K562 (cell line): ENCODE results near the gene GNAS-AS1. TPM values are rescaled to one million over a fixed set of nuclear protein-coding genes. Genes with fewer than 3 reads are reported as not detected.
A peak's percentile ranks its signal among the peaks of the same experiment; 100 is the strongest.

Experiments used
- ATAC-seq: fragments of 200-7000 bp; cut with Tn5 transposase; 3 replicates; pipeline ENCODE4 v1.9.1; 2020; ENCODE audit warnings: moderate library complexity
- BruUV-seq: library from RNA; stranded (reverse); fragments of 400-500 nt; replicated peaks from 2 replicates; lab custom pipeline; 2021; lab: Mats Ljungman, UMichigan
- CTCF ChIA-PET: fragments of 300-600 bp; formaldehyde crosslinking; extraction: SDS; loops from one replicate; lab custom pipeline; 2021; ENCODE audit warnings: low intra/inter-chr PET ratio; lab: Yijun Ruan, JAX
- POLR2A ChIA-PET: fragments of 300-600, 350-650 bp; sonication (Branson Sonifier 250); formaldehyde crosslinking; extraction: SDS; loops from one replicate; lab custom pipeline; 2021; ENCODE audit warnings: antibody characterized with exemption, inconsistent platforms; lab: Yijun Ruan, JAX
- DNase-seq, 4 experiments: peaks; one replicate each; pipeline versions ENCODE4 v3.0.0 to v3.0.0-alpha.2; 2011 to 2018; ENCODE audit warnings: low spot score in 3 of 4, mixed read lengths in 3 of 4; ENCODE audit errors: extremely low read depth in 1 of 4
- FAIRE-seq: peaks from 2 replicates; lab custom pipeline; 2011; peaks lifted over from hg19 to GRCh38; lab: Jason Lieb, UNC
- H2AFZ ChIP-seq: 2 replicates; pipeline ENCODE4 v1.6.0; 2011; ENCODE audit warnings: low read depth, low read length, control low read depth, inconsistent platforms
- H3K27ac ChIP-seq: fragments of 200-600 bp; 3 replicates; pipeline ENCODE4 v1.8.0; 2011; ENCODE audit warnings: low read depth, mild to moderate bottlenecking, control low read depth, inconsistent platforms, low read length, moderate library complexity, mixed read lengths; ENCODE audit errors: extremely low read depth
- H3K27me3 ChIP-seq, 2 experiments: fragments of 300-600 bp in 1 of 2; 2 replicates in 1 of 2; 3 replicates in 1 of 2; pipeline versions ENCODE4 v1.6.0 to v1.8.0; 2011; ENCODE audit warnings: inconsistent platforms in 2 of 2, low read length in 2 of 2, mild to moderate bottlenecking in 1 of 2, mixed read lengths in 1 of 2, moderate library complexity in 1 of 2; ENCODE audit not compliant: control insufficient read depth in 2 of 2, insufficient read depth in 2 of 2
- H3K36me3 ChIP-seq: fragments of 300-600 bp; 3 replicates; pipeline ENCODE4 v1.8.0; 2011; ENCODE audit warnings: mild to moderate bottlenecking, low read length, inconsistent platforms; ENCODE audit not compliant: control insufficient read depth, insufficient read depth
- H3K4me1 ChIP-seq, 2 experiments: fragments of 200-600 bp in 1 of 2; replicated peaks in 1 of 2; 2 replicates in 1 of 2; 3 replicates in 1 of 2; pipeline versions ENCODE4 v1.5.1 to v1.8.0; 2011; ENCODE audit warnings: inconsistent platforms in 2 of 2, low read length in 2 of 2, mild to moderate bottlenecking in 1 of 2, mixed read lengths in 1 of 2, moderate library complexity in 1 of 2; ENCODE audit not compliant: control insufficient read depth in 2 of 2, insufficient read depth in 2 of 2
- H3K4me2 ChIP-seq: 2 replicates; pipeline ENCODE4 v1.6.1; 2011; ENCODE audit warnings: low read length, control low read depth, inconsistent platforms, mixed read lengths; ENCODE audit not compliant: insufficient read depth
- H3K4me3 ChIP-seq: fragments of 200-600 bp; sonication (generic), shearing (Covaris generic); 2 replicates; pipeline ENCODE4 v1.5.1; 2016; ENCODE audit warnings: control low read depth, inconsistent platforms
- H3K79me2 ChIP-seq: fragments of 200-600 bp; 3 replicates; pipeline ENCODE4 v1.8.0; 2011; ENCODE audit warnings: low read length, inconsistent platforms; ENCODE audit not compliant: control insufficient read depth, insufficient read depth
- H3K9ac ChIP-seq, 2 experiments: 2 replicates each; pipeline versions ENCODE4 v1.6.0 to v1.6.1; 2011; ENCODE audit warnings: low read depth in 2 of 2, low read length in 2 of 2, control low read depth in 1 of 2, inconsistent platforms in 1 of 2, mild to moderate bottlenecking in 1 of 2, mixed read lengths in 1 of 2; ENCODE audit not compliant: insufficient read depth in 1 of 2
- H3K9me1 ChIP-seq: one replicate; pipeline ENCODE4 v1.6.0; 2011; ENCODE audit warnings: inconsistent platforms, mild to moderate bottlenecking, low read length, moderate library complexity; ENCODE audit not compliant: control insufficient read depth, insufficient read depth
- H3K9me3 ChIP-seq: replicated peaks from 2 replicates; pipeline ENCODE4 v1.5.1; 2011; ENCODE audit warnings: low read depth, low read length, inconsistent platforms; ENCODE audit not compliant: control insufficient read depth, insufficient read depth
- H4K20me1 ChIP-seq: replicated peaks from 2 replicates; pipeline ENCODE4 v1.6.1; 2011; ENCODE audit warnings: low read length, inconsistent platforms, mixed read lengths; ENCODE audit not compliant: control insufficient read depth, insufficient read depth
- DACH1 ChIP-seq: fragments of 450-650 bp; IDR thresholded peaks from 2 replicates; pipeline ENCODE4 v1.6.1; 2018; ENCODE audit not compliant: partially characterized antibody
- HDAC6 ChIP-seq: IDR thresholded peaks from 2 replicates; pipeline ENCODE4 v1.6.1; 2012; ENCODE audit warnings: low read depth, mild to moderate bottlenecking, control low read depth, inconsistent platforms, low read length, moderate library complexity
- HLTF ChIP-seq: fragments of 450-650 bp; IDR thresholded peaks from 2 replicates; pipeline ENCODE4 v1.6.1; 2016
- SAP30 ChIP-seq: fragments of 200-600 bp; sonication (generic); IDR thresholded peaks from 2 replicates; pipeline ENCODE4 v1.6.1; 2012; ENCODE audit warnings: borderline replicate concordance, low read depth, mild to moderate bottlenecking, moderate library complexity, low read length, control low read depth, inconsistent platforms; ENCODE audit not compliant: insufficient read depth, poor library complexity, severe bottlenecking
- ZFX ChIP-seq: sonication (generic); formaldehyde crosslinking; IDR thresholded peaks from 2 replicates; pipeline ENCODE4 v1.8.0; 2022; ENCODE audit warnings: mild to moderate bottlenecking, missing genetic modification reagents, moderate library complexity
- ZNF707 ChIP-seq: fragments of 250-450 bp; sonication (Bioruptor Pico); conservative IDR thresholded peaks from 2 replicates; pipeline ENCODE4 v1.8.0; 2022; ENCODE audit warnings: inconsistent platforms, mild to moderate bottlenecking, moderate library complexity
- ZNF79 ChIP-seq: fragments of 250-450 bp; sonication (Bioruptor Pico); IDR thresholded peaks from 2 replicates; pipeline ENCODE4 v1.4.0; 2020; ENCODE audit warnings: low read depth, mild to moderate bottlenecking, moderate library complexity
- WGBS: fragments of 100-300 bp; shearing (Covaris generic); methylation state at CpG from one replicate; pipeline ENCODE4 v1.1.6; 2016; ENCODE audit warnings: low coverage, mixed read lengths; ENCODE audit not compliant: insufficient coverage; ENCODE audit errors: missing lambda C conversion rate; 5-methylcytosine and 5-hydroxymethylcytosine counted together
- in situ Hi-C: fragments of 300-500 bp; cut with MboI; formaldehyde crosslinking; loops from 4 replicates; pipeline ENCODE4 v1.15.0; 2018; ENCODE audit warnings: inconsistent platforms, mixed read lengths
- intact Hi-C: fragments of 100-400 bp; cut with micrococcal nuclease; formaldehyde crosslinking; loops from 2 replicates; pipeline ENCODE4 v1.14.2; 2022
- polyA plus RNA-seq, 8 experiments: library from polyadenylated mRNA; depleted of rRNA in 4 of 8; stranded (reverse) in 5 of 8; unstranded in 3 of 8; fragments of >200 nt; fragmentation: Nextera tagmentation in 2 of 8; fragmentation: Illumina TruSeq in 1 of 8; extraction: Ambion mirVana in 2 of 8; extraction: Trizol in 1 of 8; gene quantifications; 2 replicates each; pipeline versions ENCODE4 v1.2.1 to v1.2.3, GENCODE V29; 2011 to 2014; ENCODE audit warnings: inconsistent platforms in 1 of 8, missing spikeins in 1 of 8
- total RNA-seq, 7 experiments: library from RNA; depleted of rRNA in 6 of 7; stranded (reverse); fragments of >200 nt in 6 of 7; fragmentation: Illumina TruSeq in 2 of 7; extraction: Trizol in 2 of 7; gene quantifications; 2 replicates each; pipeline versions ENCODE4 v1.2.1 to v1.2.3, GENCODE V29; 2011 to 2021; ENCODE audit warnings: low replicate concordance in 1 of 7
- TF ChIP-seq, protein P1 (sequence below): fragments of 450-650 bp; formaldehyde crosslinking; IDR thresholded peaks from 2 replicates; pipeline ENCODE4 v1.4.0; 2020; ENCODE audit warnings: mild to moderate bottlenecking, moderate library complexity
- TF ChIP-seq, protein P2 (sequence below), 3 experiments: fragments of 200-800 bp in 1 of 3; sonication (Bioruptor generic) in 1 of 3; sonication (generic) in 1 of 3; formaldehyde crosslinking in 1 of 3; IDR thresholded peaks; 2 replicates each; pipeline versions ENCODE4 v1.6.1 to v1.8.0; 2016 to 2022; ENCODE audit warnings: mild to moderate bottlenecking in 2 of 3, missing compliant biosample characterization in 2 of 3, missing genetic modification characterization in 2 of 3, missing genetic modification reagents in 1 of 3
- TF ChIP-seq, protein P3 (sequence below): fragments of 450-650 bp; formaldehyde crosslinking; IDR thresholded peaks from 2 replicates; pipeline ENCODE4 v1.4.0; 2022; ENCODE audit warnings: mild to moderate bottlenecking, moderate library complexity
- TF ChIP-seq, protein P4 (sequence below): sonication (generic); formaldehyde crosslinking; IDR thresholded peaks from 2 replicates; pipeline ENCODE4 v1.9.0; 2022; ENCODE audit warnings: mild to moderate bottlenecking, missing genetic modification reagents
- TF ChIP-seq, protein P5 (sequence below), 2 experiments: IDR thresholded peaks; 2 replicates each; pipeline ENCODE4 v1.6.1; 2011; ENCODE audit warnings: borderline replicate concordance in 1 of 2, control low read depth in 1 of 2, low read depth in 1 of 2, low read length in 1 of 2, mild to moderate bottlenecking in 1 of 2, mixed read lengths in 1 of 2, moderate library complexity in 1 of 2; ENCODE audit not compliant: insufficient read depth in 1 of 2, insufficient read length in 1 of 2, poor library complexity in 1 of 2, severe bottlenecking in 1 of 2; ENCODE audit errors: extremely low read depth in 1 of 2

Gene GNAS-AS1
- total and polyA plus RNA-seq, 9 of the 15 experiments (the other 6 are each of a cell fraction or from before 2014, with no cell fraction given): 0.04 to 2.5 (median 0.25) TPM

DNA sequence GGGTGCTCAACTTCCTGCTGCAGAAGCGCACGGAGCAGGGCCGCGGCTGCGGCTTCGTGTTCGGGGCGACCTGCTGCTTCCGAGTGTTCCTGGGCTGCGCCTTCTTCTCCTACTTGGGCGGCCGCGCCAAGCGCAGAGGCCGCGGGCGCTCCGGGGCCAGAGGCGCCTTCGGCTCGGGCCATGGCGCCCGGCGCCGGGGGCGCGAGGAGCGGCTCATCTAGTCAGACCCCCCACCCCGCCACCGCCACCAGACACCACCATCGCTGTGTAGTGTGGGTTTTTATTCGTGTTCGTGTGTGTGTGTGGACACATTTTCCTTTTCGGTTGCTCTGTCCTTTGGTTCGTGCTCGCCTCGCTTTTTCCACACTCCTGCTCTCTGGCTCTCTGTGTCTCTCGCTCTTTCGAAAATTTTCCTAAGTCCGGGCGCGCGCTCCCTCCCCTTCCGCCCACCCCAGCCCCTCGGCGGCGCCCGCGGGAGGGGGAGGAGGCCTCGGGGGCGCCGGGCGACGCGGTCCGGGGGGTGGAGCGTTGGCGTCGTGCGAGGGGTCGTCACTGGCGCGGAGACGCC lies 39.9 kb upstream of the GNAS-AS1 start (continued):
- TF ChIP-seq, protein P1, sequence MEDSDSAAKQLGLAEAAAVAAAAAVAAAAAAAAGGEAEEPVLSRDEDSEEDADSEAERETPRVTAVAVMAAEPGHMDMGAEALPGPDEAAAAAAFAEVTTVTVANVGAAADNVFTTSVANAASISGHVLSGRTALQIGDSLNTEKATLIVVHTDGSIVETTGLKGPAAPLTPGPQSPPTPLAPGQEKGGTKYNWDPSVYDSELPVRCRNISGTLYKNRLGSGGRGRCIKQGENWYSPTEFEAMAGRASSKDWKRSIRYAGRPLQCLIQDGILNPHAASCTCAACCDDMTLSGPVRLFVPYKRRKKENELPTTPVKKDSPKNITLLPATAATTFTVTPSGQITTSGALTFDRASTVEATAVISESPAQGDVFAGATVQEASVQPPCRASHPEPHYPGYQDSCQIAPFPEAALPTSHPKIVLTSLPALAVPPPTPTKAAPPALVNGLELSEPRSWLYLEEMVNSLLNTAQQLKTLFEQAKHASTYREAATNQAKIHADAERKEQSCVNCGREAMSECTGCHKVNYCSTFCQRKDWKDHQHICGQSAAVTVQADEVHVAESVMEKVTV (CRISPR knock-in tag): no peak
- TF ChIP-seq ZFX (CRISPR knock-in tag): peak; percentile 50
- no peak for TF ChIP-seq DACH1

DNA sequence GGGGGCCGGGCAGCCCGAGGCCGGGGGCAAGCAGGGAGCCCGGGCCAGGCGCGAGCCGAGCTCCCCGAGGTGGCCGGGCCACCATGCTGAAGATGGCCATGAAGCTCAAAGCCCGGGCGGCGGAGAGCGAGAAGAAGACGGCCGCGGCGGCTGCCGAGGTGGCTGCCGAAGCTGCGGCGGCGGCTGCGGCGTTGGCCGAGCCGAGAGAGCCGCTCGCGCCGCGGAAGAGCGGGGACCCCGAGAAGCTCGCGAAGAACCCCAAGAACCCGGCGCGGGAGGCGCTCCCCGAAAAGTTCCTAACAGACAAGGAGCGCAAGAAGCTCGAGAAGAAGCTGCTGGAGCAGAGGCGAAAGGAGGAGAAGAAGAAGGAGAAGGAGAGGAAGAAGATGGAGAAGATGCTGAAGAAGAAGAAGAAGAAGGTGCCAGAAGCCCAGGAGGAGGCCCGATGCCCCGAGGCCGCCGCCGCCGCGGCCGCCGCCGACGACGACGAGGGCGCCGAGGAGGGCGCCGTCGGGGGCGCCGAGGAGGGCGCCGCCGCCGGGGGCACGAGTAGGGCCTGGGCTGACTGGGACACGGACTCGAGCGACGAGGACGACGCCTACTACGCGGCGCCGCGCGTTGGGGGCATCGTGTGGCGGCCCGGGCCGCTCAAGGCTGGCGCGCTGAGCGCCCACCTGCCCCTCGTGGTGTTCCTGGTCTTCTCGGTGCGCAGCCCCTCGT lies 39.3 kb upstream of the GNAS-AS1 start:
- in situ Hi-C loops (no loop called here), intact Hi-C loops (loop anchor here (5.0 kb wide), 2 partner anchors 92 to 142 kb away; partner anchors contain the start of genes ATP5F1E and NELFCD)
- BruUV-seq: no TSS peak
- no peaks in the 10 kb centered on the region; the same call in 1 of the 2 replicates for H4K20me1 ChIP-seq
- H3K4me1 ChIP-seq: peaks cover 12 to 20% of the 10 kb centered on the region in 2 experiments; a peak in 4 of 5 replicates
- peak overlapping the region; percentile 92 for H3K4me3 ChIP-seq
- H3K9me3 ChIP-seq: no peaks in the 10 kb centered on the region
- H3K27me3 ChIP-seq: no peaks in the 10 kb centered on the region
- ChIA-PET POLR2A (interaction anchor here (0.7 to 1.5 kb wide), 2 partner anchors 13 to 506 kb away, joined by 3 to 4 read pairs; no protein-coding TSS in a partner anchor), CTCF (no interaction called here)
- FAIRE-seq (no peak), DNase-seq (no peak), ATAC-seq (no peak)
- no peaks in the 10 kb centered on the region for H3K9me1 ChIP-seq
- WGBS: 57% methylated on average over 22 of the region's 91 CpGs
- peak overlapping the region; percentile 63 for H3K4me2 ChIP-seq
- H3K9ac ChIP-seq: peak overlapping the region; percentile 60 to 90
- H3K27ac ChIP-seq: peak overlapping the region; percentile 71; the same call in 2 of the 3 replicates
- peaks cover 6% of the 10 kb centered on the region; the same call in 1 of the 3 replicates for H3K36me3 ChIP-seq
- H2AFZ ChIP-seq: no peak overlapping the region
- H3K79me2 ChIP-seq: peaks cover 40% of the 10 kb centered on the region
- TF ChIP-seq SAP30: no peak
- TF ChIP-seq, protein P2, sequence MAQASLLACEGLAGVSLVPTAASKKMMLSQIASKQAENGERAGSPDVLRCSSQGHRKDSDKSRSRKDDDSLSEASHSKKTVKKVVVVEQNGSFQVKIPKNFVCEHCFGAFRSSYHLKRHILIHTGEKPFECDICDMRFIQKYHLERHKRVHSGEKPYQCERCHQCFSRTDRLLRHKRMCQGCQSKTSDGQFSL (CRISPR knock-in tag; IDR thresholded peaks at IDR 0.05): no peak
- TF ChIP-seq, protein P2 (tag; IDR thresholded peaks at IDR 0.05): no peak
- TF ChIP-seq HDAC6: no peak
- TF ChIP-seq, protein P3, sequence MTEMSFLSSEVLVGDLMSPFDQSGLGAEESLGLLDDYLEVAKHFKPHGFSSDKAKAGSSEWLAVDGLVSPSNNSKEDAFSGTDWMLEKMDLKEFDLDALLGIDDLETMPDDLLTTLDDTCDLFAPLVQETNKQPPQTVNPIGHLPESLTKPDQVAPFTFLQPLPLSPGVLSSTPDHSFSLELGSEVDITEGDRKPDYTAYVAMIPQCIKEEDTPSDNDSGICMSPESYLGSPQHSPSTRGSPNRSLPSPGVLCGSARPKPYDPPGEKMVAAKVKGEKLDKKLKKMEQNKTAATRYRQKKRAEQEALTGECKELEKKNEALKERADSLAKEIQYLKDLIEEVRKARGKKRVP (CRISPR knock-in tag): no peak
- TF ChIP-seq HLTF: no peak
- TF ChIP-seq, protein P4, sequence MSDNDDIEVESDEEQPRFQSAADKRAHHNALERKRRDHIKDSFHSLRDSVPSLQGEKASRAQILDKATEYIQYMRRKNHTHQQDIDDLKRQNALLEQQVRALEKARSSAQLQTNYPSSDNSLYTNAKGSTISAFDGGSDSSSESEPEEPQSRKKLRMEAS: peak; percentile 35; the same call in 1 of the 2 replicates
- TF ChIP-seq, protein P5, sequence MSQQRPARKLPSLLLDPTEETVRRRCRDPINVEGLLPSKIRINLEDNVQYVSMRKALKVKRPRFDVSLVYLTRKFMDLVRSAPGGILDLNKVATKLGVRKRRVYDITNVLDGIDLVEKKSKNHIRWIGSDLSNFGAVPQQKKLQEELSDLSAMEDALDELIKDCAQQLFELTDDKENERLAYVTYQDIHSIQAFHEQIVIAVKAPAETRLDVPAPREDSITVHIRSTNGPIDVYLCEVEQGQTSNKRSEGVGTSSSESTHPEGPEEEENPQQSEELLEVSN (IDR thresholded peaks at IDR 0.05; ENCODE audit: borderline replicate concordance in 1 of 2, extremely low read depth in 1 of 2, insufficient read depth in 1 of 2, insufficient read length in 1 of 2, low read depth in 1 of 2, low read length in 1 of 2, poor library complexity in 1 of 2, severe bottlenecking in 1 of 2): peak in 1 of 2 experiments; percentile 29
- no peak for TF ChIP-seq ZNF79 (CRISPR knock-in tag)
- no peak for TF ChIP-seq ZNF707 (CRISPR knock-in tag)
